Bronchial epithelial cell (primary cell): Measurements from ENCODE around the gene LDB2. TPM values are rescaled to one million over a fixed set of nuclear protein-coding genes. Genes with fewer than 3 reads are reported as not detected.

ENCODE experiments used
- DNase-seq: peaks from one replicate; pipeline ENCODE4 v3.0.0-alpha.2; 2010; ENCODE audit warnings: low read depth
- FAIRE-seq: peaks from 2 replicates; lab custom pipeline; 2011; peaks lifted over from hg19 to GRCh38; lab: Jason Lieb, UNC
- H3K27me3 ChIP-seq: 2 replicates; pipeline ENCODE4 v1.5.1; 2011; ENCODE audit warnings: low read length; ENCODE audit not compliant: control insufficient read depth, insufficient read depth
- H3K36me3 ChIP-seq: 2 replicates; pipeline ENCODE4 v1.5.1; 2011; ENCODE audit warnings: low read length; ENCODE audit not compliant: control insufficient read depth, insufficient read depth
- H3K4me3 ChIP-seq: 2 replicates; pipeline ENCODE4 v1.5.1; 2011; ENCODE audit warnings: mild to moderate bottlenecking, low read depth, low read length, control low read depth
- CTCF ChIP-seq: IDR thresholded peaks from 2 replicates; pipeline ENCODE4 v1.5.1; 2011; ENCODE audit warnings: mild to moderate bottlenecking, moderate library complexity, low read length, control low read depth, inconsistent platforms; ENCODE audit not compliant: insufficient read depth, severe bottlenecking
- total RNA-seq: library from RNA; depleted of rRNA; stranded (reverse); fragments of >200 nt; gene quantifications from 2 replicates; pipeline ENCODE4 v1.2.1, GENCODE V29; 2014

The LDB2 gene
- total RNA-seq, 1 donor from 2014 or later = not detected

- DNase-seq (no peak), FAIRE-seq (no peak)
- H3K27me3 ChIP-seq = no peaks in the 10 kb centered on the region
- no peaks in the 10 kb centered on the region for H3K36me3 ChIP-seq
- TF ChIP-seq CTCF = no peak
- no peak overlapping the region for H3K4me3 ChIP-seq
Observed at GRCh38 chr4:16730522-16731205, 167.8 kb downstream of the LDB2 start.

GRCh38 chr4:16729336-16729735, 169.1 kb downstream of the LDB2 start:
- TF ChIP-seq CTCF = no peak
- Histone ChIP-seq H3K36me3 (no peaks in the 10 kb centered on the region), H3K4me3 (no peak overlapping the region), H3K27me3 (no peaks in the 10 kb centered on the region)
- no peak for FAIRE-seq
- no peak for DNase-seq

- no peak overlapping the region for H3K4me3 ChIP-seq
- no peaks in the 10 kb centered on the region for H3K27me3 ChIP-seq
- no peaks in the 10 kb centered on the region for H3K36me3 ChIP-seq
- TF ChIP-seq CTCF = no peak
- DNase-seq (no peak), FAIRE-seq (no peak)
Observed at GRCh38 chr4:16728849-16729248, 169.6 kb downstream of the LDB2 start.

GRCh38 chr4:16728111-16728510, 170.3 kb downstream of the LDB2 start:
- H3K4me3 ChIP-seq = no peak overlapping the region
- no peak for DNase-seq
- H3K36me3 ChIP-seq = no peaks in the 10 kb centered on the region
- FAIRE-seq = no peak
- H3K27me3 ChIP-seq = no peaks in the 10 kb centered on the region
- TF ChIP-seq CTCF = no peak

- no peaks in the 10 kb centered on the region for H3K27me3 ChIP-seq
- DNase-seq (no peak), FAIRE-seq (no peak)
- TF ChIP-seq CTCF = no peak
- H3K36me3 ChIP-seq = no peaks in the 10 kb centered on the region
- no peak overlapping the region for H3K4me3 ChIP-seq
Observed at GRCh38 chr4:16727218-16727617, 171.2 kb downstream of the LDB2 start.
